Epidermal melanocyte (primary cell): ENCODE measurements around the gene ENAH.
"Not testable (repeated sequence)": the region's sequence is repeated elsewhere in the genome, so short reads cannot be mapped to it uniquely, and the experiment has no call there.

Source experiments
- DNase-seq: peaks from one replicate; pipeline ENCODE4 v3.0.0; 2011; ENCODE audit warnings: low spot score; ENCODE audit not compliant: insufficient read length

ENAH gene

GRCh38 chr1:225650179-225650578 is 2.7 kb downstream of the ENAH start:
- no peak for DNase-seq

- DNase-seq, result no peak
Observed at GRCh38 chr1:225645194-225645895, 7.6 kb downstream of the ENAH start.

DNA sequence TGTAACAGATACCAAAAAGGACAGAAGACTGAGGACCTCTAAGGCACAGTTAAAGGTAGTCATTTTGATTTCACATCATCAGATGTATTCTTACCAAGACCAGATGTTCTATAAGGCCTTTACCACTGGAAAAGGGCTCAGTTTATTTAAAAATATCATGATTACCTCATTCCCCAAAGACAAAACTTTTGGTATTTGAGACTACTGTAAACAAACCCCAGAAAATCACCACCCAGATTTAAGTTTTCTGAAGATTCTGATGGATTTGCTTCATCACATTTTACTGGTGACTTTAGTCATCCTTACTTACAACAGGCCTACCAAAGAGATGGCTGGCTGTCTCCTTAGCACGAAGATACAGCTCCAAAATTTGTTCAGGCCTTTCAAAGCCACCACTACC is 8.3 kb downstream of the ENAH start:
- DNase-seq, result no peak

DNA sequence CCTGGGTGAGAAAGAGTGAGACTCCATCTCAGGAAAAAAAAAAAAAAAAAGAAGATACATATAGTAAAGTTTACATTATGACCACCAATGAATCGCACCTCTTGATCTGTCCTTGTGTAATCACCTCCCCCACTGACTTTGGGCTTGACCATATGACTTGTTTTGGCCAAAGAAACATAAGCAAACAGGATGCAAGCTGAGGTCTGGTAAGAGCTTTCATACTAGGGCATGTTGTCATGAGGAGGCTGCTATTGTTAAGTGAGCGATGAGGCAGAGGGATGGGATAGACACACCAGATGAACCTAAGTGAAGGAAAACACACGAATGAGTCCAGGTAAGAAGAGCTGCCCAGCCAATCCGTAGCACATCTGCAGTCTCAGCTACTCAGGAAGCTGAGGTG is 10.7 kb downstream of the ENAH start:
- DNase-seq, result no peak

DNA sequence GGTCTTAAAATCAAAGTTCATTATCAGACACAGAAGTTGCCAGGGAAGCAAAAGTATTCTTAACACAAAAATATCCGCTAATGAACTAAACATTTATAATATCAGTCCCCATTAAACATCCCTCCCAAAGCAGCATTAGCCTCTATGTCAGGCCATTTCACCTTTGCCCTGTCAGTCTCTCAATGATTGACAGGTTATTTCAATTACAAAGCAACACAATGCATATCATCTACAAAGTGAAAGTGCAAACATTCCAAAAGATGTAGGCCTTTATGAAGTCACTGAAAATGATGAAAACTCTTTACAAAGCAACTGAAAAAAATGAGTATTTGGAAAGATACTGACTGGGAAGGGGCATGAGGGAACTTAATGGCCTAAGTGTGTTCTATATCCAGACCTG is 14.1 kb downstream of the ENAH start:
- no peak for DNase-seq

DNA sequence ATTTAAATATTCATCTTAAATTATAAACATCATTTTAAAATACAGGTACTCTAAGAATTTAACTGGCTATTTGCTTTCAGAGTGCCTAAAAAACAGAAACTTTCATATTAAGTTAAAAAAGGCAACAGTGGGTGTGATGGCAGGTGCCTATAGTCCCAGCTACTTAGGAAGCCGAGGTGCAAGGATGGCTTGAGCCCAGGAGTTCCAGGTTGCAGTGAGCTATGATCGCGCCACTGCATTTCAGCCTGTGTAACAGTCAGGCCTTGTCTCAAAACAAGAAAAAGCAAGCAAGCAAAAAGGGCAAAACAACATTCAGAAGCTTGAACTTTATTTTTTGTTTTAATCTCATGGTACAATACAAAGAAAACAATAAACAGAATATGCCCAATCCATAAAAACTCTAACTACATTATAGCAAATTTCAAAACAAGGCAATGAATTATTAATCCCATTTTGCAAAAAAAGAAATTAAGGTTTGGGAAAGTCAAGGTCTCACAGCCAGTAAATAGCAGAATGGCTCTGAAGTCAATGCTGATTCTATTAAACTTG is 15.2 kb downstream of the ENAH start:
- DNase-seq, result no peak

GRCh38 chr1:225636992-225637391 is 15.9 kb downstream of the ENAH start:
- DNase-seq, result not testable (repeated sequence)

GRCh38 chr1:225635649-225636048 is 17.3 kb downstream of the ENAH start:
- no peak for DNase-seq

GRCh38 chr1:225632836-225633235 is 20.1 kb downstream of the ENAH start:
- not testable (repeated sequence) for DNase-seq

GRCh38 chr1:225631021-225631663 is 21.8 kb downstream of the ENAH start:
- DNase-seq, result no peak

DNA sequence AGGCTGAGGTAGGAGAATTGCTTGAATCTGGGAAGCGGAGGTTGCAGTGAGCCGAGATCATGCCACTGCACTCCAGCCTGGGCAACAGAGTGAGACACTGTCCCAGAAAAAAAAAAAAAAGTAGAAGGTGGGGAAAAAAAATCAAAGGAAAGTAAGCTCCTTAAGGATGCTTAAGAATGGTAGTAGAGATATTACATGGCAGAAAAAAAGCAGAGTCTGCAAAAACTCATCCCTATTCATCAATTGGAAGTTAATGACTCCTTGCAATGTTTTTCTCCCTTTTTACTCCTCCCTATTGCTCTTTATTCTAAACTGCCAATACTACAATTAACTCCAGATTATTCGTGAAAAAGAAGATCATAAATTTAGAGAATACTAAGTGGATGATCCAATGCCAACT is 23.4 kb downstream of the ENAH start:
- no peak for DNase-seq

DNA sequence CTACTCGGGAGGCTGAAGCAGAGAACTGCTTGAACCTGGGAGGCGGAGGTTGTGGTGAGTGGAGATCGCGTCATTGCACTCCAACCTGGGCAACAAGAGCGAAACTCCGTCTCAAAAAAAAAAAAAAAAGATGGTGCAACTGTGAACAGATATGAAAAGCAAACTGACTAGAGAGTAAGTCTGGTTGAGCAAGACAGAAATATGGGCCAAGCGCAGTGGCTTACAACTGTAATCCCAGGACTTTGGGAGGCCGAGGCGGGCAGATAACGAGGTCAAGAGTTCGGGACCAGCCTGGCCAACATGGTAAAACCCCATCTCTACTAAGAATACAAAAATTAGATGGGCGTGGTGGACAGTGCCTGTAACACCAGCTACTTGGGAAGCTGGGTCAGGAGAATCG is 24.1 kb downstream of the ENAH start:
- DNase-seq, result not testable (repeated sequence)

DNA sequence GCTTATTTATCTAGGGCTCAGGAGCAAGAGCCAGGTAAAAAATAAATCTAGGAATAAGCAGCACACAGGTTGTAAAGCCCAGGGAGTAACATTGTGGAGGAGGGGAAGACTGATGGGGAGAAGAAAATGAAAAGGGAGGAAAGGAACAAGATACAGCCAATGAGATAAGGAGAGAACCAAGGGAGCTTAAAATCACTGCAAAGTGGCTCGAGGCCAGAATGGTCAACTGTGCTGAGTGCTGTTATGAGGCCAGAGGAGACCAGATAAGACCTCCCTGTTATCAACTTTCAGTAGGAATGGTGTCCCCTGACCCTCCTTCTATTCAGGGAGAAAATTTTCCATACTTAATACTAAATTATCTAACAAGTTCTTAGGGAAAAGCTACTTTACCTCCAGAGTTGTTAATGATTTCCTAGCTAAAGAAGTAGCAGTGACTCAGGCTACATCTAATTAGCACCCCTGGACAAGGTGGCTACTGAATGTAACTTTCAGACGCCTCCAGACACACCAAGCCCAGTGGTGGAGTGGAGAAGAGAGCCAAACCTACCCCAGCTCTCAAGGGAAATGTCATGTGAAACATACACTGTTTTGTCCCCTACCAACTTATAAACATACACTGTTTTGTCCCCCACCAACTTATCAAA is 25.5 kb downstream of the ENAH start:
- DNase-seq, result no peak

GRCh38 chr1:225626698-225627097 is 26.2 kb downstream of the ENAH start:
- no peak for DNase-seq

DNA sequence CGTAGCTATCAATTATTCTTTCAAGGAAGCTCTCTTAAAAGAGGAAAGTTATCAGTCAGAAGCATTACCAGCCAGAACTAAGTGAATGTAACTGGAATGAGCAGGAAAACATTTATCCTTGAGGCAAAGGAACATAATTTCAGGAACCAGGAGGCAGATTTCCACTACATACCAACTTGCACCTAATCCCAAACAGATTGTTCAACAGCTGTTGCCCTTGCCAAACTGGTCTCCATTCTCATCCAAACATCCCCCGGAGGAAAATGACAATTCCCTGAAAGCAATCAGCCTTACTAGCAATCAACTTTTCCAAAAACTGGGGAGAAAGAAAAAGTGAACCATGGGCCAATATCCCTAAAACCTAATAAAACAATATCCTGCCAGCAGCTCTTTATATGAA is 35.0 kb downstream of the ENAH start:
- no peak for DNase-seq

DNA sequence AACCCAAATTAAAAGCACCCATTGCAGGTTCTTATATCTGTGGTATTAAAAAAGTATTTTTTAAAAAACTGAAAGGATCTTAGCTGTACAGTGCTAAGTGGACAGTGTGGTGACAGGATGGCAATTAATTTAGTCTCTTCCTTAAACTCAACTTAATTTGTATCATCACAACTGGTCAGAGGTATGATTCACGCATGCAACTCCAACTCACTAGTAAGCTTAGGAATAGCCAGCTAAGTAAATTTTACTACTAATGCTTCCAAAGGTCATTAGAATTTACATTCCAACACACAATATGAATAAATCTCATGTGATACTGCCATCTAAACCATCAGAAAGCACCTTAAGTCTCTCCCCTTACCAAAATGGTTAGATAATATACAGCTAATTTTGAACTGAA is 35.4 kb downstream of the ENAH start:
- no peak for DNase-seq

DNA sequence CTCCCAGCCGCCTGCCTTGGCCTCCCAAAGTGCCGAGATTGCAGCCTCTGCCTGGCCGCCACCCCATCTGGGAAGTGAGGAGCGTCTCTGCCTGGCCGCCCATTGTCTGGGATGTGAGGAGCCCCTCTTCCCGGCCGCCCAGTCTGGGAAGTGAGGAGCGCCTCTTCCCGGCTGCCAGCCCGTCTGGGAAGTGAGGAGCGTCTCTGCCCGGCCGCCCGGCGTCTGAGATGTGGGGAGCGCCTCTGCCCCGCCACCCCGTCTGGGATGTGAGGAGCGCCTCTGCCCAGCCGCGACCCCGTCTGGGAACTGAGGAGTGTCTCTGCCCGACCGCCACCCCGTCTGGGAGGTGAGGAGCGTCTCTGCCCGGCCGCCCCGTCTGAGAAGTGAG is 37.5 kb downstream of the ENAH start:
- not testable (repeated sequence) for DNase-seq

DNA sequence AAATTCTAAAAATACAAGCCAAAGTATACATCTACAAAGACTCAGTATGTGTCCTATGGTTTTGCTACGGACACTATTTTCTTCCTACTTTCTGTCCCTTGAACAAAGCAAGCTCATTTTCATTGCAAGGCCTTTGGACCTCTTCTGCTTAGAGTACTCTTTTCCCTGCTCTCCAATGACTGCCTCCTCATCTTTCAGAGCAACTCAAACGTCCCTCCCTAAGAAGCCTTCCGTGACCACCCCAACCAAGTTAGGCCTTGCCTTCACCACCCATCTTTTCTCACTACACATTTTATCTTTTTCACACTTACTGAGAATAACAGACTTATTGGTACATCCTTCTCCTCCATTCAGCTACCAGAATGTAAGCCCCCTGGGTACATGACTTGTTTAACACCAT is 39.9 kb downstream of the ENAH start:
- no peak for DNase-seq

DNA sequence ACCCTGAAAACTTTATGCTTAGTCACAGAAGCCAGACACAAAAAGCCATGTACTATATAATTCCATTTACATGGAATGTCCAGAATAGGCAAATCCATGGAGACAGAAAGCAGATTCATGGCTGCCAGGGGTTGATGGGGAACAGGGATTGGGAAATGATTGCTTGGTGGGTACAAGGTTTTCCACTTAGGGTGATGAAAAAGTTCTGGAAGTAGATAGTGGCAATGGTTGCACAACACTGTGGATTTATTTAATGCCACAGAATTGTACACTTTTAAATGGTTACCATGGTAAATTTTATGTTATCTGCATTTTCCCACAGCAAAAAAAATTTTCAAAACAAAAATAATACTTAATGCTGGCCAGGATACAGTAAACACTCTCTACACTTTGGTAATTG is 40.6 kb downstream of the ENAH start:
- DNase-seq, result no peak

- DNase-seq, result no peak
Observed at GRCh38 chr1:225611537-225612223, 41.2 kb downstream of the ENAH start.

- no peak for DNase-seq
Observed at GRCh38 chr1:225610539-225610938, 42.4 kb downstream of the ENAH start.
